ENCODE data around the gene PNPLA2.

GRCh38 chr11:862696-863022 lies 43.9 kb downstream of the PNPLA2 start:
- no peak for TF ChIP-seq SUZ12 (IDR thresholded peaks at IDR 0.05)
- no peak for TF ChIP-seq FOXM1 (IDR thresholded peaks at IDR 0.05; ENCODE audit: borderline replicate concordance)
- no peak for TF ChIP-seq TARDBP (IDR thresholded peaks at IDR 0.05)
- no peak for TF ChIP-seq SP1 (IDR thresholded peaks at IDR 0.05)
- no peak for TF ChIP-seq FOXK2 (IDR thresholded peaks at IDR 0.05)
- TF ChIP-seq LEF1 (IDR thresholded peaks at IDR 0.05; ENCODE audit: borderline replicate concordance), result no peak
